AG08396 (cell line): Measurements from ENCODE around the gene BPHL.
"Not testable (repeated sequence)": the region's sequence is repeated elsewhere in the genome, so short reads cannot be mapped to it uniquely, and the experiment has no call there.

ENCODE experiments used
- DNase-seq: peaks from one replicate; pipeline ENCODE4 v3.0.0; 2012; ENCODE audit warnings: low spot score, mixed read lengths

Gene BPHL

DNA sequence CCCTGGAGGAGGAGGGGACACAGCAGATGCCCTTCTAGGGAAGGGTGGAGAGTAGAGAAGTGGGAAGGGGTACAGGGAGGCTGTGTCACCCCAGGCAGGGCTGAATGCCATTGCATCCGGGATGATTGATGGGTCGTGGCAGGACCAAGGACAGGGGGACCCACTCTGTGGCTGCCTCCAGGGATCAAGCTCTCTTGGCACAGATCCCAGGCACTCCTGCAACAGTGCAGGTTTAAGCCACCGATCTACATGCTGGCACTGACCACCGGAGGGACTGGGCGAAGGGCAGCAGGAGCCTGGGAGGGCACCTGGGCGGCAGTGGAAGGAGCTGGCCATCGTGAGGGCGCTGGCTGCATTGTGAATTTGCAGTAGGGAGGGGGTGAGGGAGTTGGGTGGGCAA, 61.4 kb downstream of the BPHL start:
- not testable (repeated sequence) for DNase-seq

DNA sequence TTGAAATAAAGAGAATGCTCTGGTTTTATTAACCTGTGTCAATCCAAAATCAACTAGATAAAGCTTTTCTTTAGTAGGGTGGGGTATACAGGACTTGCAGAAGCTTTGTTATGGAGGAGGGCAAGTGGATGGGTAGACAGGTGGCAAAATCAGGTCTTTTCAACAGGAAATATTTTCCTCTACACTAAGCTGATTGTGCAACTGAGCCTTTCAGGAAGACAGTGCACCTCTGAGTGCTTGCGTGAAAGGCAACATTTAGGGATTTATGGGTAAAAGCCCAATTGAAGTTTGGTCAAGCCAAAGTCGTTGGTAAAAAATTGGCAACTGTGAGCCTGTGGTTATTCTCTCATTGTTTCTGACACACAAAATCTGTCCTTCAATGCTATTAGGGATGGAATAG, 62.6 kb downstream of the BPHL start:
- no peak for DNase-seq

DNA sequence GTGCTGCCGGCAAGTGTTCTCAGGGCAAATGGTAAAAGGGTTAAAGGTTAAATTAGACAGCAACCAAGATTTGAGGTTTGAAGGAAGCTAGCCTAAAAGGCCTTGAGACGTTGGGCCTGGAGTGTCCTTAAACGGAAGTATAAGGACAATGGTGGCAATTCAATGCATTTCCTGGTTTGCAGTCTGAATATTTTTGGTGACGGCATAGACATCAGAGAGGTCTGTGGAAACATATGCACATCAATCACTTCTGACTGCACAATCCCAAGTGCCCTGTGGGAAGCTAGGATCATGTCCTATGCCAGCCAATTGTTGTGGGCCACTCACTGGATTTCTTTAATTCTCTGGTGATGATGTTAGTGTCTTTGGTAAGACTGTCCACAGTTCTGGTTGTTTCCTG, 64.6 kb downstream of the BPHL start:
- DNase-seq, result no peak

DNA sequence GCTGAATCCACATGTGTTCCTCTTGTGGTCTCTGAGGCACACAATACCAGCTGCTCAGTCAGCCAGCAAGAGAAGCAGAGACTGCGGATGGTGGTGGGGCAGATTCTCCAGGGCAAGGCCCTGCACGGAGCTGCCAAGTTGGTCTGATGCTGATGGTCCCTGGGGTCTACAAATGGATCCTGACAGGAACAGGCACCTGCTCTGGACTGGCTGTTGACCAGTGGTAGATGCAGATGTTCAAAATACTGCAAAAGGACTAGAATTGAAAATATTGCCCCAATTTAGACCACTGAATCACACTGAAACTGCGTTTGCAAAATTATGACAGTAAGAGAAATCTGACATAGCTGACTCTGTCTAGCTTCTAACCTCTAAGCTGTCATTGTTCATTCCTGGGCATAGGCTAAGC, 68.5 kb downstream of the BPHL start:
- DNase-seq, result no peak

DNA sequence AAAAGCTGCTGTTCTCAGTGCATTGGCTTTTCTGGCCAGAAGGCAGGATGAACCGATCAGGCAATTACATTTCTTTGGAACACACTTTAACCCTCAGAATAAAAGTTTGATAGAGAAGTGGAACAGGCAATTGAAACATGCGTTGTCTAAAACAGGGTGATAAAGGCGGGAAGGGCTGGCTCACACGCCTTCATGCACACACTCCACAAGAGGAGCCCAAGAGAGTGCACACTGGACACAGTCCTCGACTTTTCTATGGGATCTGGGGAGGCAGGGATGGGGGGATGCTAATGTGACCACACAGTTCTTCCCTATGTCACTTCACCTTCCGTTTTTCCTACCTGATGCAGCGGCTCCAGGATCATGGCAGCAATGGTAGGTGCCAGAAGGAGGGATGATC, 69.8 kb downstream of the BPHL start:
- no peak for DNase-seq

DNA sequence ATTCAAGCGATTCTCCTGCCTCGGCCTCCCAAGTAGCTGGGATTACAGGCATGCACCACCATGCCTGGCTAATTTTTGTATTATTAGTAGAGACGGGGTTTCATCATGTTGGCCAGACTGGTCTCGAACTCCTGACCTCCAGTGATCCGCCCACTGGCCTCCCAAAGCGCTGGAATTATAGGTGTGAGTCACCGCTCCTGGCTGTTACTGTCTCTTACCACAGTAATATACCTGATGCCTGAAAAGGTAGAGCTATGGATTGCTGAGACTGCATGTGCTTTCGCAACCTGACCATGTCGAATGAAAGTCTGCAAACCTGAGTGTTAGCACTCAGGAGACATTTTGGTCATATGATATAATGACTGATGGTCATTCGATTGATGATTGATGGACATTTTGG, 70.7 kb downstream of the BPHL start:
- not testable (repeated sequence) for DNase-seq

DNA sequence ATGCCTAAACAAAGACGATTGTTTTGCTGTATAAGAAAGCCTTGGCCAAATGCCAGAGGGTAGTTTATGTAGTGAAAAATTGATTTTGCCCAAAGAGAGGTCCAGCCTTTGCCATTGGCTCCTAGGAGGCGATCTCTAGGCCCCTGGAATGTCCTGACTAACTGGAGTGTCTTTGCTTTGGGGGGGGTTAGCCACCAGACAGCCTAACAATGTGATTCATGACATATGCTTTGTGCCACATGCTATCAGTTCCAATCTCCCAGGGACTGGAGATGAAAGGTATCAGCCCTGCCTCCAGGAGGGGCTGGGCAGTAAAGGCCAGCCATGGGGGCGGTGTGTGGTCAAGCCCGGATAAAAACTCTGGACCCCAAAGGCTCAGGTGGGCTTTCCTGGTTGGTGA, 71.5 kb downstream of the BPHL start:
- no peak for DNase-seq

DNA sequence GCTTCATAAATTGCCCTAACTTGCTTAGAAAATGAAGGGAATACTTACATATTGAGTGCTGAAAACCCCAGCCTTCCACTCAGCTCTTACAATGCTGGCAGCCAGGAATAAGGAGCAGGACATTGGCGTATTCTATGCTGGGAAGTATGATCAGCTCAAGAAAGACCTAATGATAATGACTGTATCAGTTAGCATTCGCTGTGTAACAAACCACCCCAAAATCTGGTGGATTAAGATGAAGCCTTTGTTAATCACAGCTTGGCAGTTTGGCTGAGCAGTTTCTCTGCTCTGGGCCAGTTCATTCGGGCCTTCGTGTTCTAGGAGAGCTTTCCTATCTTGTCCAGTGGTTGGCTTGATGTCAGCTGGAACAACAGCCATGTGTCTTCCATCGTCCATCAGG, 72.3 kb downstream of the BPHL start:
- no peak for DNase-seq

DNA sequence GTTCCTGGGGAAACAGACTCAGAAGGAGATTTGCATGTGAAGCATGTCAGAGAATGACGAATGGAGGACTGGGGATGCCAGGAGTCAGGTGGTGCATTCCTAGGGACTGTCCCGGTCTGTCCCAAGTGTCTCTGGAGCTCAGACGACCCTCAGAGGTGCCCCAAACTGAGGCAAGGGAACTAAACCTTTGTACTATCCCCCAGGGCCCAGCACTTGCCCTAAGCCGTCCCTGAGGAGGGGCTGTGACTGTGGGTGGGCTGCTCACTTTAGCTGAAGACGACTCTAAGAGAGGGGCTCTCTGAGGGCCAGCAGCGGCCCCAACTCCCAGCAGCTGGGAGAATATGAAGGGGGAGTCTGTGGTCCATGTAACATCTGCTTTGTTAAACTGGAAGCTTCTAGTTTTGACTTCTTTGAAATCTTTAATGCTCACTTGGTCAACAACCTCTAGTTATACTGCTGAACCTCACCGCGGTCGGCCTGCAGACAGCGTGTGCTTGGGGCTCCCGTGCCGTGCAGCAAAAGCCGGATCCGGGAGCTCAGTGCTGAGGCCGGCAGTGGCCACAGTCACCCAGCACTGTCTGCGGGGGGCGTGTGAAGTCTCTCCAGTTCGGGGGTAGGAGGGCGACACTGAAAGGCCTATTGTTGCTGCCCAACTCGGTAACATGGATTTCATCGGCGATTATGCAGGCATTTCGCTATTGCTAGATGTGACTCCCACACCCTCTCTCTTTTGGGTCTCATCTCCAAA, 74.8 kb downstream of the BPHL start:
- no peak for DNase-seq

DNA sequence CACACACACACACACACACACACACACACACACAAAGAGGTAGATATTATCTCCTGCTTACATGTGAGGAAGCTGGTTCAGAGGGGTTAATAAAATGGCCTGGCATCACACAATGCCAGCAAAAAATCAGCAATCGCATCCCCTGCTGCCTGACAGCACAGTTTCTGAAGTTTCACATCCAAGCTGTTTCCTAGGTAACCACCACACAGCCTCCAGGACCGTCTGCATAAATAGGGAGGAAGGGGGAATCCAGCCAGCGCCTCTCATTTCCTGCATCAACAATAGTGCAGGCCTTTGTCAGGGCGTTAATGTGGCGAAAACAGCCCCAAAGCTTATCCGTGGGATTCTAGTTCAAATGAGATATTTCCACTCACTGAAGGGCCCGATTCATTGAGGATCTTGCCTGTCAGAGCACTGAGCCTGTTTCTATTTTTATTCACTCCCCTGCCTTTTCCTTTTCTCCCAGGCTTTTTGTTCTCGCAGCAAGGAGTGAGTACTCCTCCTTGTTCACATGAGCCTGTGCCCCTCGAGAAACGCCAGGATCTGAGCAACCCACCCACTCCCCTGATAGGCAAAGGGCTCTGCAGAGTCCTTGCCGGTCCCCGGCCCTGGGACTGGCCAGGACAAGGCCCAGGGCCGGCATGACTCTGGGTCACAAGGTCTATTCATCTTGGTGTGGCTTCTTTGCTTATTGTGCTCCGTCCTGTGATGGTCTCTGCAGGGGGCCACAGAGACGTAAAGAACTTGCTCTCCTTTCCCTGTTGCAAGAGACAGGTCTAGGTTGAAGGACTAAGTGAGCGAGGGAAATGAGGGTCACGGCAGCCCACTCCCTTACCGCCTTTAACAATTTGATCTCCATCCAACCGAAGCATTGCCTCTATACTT, 76.3 kb downstream of the BPHL start:
- DNase-seq, result no peak

DNA sequence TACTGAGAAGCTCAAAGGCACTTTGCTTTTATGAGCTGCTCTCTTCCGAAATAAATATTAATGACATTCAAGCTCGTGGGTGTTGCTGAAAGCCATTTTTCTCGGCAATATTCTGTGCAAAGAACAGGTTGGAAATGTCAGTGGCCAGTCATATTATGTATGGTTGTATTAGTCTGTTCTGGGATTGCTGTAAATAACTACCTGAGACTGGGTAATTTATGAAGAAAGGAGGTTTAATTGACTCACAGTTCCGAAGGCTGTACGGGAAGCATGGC, 76.8 kb downstream of the BPHL start:
- DNase-seq, result no peak

DNA sequence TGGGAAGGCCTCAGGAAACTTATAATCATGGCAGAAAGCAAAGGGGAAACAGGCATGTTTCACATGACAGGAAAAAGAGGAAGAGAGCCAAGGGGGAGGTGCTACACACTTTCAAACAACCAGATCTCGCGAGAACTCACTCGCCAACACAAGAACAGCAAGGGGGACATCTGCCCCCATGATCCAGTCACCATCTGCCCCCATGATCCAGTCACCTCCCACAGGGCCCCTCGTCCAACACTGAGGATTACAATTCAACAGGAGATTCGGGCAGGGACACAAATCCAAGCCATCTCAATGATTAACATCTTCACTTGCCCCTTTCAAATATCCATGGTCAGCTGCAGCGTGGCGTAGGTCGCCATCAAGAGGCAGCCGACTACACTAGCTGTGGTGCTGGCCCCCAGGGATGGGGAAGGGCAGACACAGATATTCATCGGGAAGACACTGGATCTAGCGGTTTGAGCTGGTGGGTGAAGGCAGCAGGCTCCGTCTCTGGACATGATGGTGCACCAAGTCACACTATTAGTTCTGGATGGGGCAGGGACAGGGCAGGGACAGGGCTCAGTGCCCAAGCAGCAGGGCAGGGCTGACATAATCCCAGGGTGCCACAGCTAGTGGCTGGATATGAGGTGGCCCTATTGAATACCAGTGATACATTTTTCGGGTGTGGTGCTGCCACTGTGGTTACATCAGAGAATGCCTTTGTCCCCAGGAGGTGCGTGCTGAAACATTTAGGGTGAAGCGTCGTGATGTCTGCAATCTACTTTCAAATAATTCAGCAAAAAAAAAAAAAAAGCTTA, 77.4 kb downstream of the BPHL start:
- DNase-seq, result no peak

DNA sequence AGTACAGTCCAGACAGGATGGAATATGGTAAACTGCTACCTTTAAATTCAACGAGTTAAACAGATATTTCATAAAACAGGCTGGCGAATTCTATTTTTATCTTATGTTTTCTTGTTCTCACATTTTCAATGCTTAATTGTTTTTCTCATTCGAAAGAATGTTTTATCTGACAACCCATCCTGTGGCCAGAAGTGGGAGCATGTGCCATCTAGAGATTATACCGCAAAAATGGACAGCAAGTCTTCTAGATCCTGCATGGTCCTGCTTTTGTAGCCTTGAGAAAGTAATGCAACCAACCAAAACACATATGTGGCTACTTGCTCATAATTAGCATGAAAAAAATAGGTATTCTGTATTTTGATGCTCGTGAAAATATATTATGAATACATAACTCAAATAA, 78.3 kb downstream of the BPHL start:
- no peak for DNase-seq

DNA sequence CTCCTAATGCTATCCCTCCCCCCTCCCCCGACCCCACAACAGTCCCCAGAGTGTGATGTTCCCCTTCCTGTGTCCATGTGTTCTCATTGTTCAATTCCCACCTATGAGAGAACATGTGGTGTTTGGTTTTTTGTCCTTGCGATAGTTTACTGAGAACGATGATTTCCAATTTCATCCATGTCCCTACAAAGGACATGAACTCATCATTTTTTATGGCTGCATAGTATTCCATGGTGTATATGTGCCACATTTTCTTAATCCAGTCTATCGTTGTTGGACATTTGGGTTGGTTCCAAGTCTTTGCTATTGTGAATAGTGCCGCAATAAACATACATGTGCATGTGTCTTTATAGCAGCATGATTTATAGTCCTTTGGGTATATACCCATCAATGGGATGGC, 79.2 kb downstream of the BPHL start:
- DNase-seq, result not testable (repeated sequence)

DNA sequence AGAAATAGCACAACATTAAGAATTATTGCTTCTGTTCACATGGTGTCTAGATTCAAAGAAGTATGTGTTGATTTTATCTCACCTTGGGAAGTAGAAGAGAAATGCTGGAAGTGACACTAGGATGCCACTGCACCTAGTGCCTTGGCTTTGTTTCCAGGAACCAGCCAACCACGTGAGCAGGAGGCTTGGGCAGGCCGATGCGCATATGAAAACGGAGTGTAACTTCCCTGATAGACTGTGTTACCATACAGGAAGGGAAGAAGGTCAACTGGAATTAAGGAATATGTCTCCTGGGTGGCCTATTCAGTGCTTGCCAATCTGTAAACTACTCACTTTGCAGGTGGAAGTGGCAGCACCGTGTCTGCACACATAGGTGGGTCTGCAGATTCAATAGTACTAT, 80.9 kb downstream of the BPHL start:
- no peak for DNase-seq

DNA sequence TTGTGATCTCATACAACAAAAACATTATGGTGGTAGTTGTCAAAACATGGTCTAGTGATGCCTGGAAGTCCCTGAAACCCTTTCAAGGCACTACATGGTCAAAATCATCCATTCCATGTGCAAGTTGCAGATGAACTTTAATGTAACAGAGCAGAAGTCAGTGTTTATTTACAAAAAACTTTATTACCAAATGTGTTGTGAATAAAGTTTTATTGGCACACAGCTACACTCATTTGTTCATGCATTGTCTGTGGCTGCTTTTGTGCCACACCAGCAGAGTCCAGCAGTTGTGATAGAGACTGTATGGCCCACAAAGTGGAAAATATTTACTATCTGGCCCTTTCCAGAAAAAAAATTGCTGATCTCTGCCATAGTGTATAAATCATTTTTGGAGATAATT, 82.2 kb downstream of the BPHL start:
- DNase-seq, result no peak

DNA sequence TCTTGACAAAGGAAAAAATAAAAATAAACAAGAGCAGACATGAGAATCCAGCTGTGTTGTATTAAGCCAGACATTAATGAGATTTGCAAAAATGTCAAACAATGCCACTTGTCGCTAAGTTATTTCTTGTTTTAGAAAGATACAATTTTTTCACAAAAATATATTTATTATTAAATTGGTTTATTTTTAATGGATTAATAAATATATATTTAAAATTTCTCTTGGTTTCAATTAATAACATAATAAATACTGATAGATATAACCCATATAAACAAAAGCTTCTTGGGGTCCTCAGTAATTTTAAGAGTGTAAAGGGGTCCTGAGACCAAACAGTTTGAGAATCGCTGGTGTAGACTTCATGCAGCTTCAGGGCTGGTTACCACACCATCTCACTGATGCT, 82.9 kb downstream of the BPHL start:
- no peak for DNase-seq
